Breast epithelium (tissue), 3 donors: ENCODE measurements around the gene ZNF664.

Source experiments
- CTCF ChIP-seq, 3 donors: fragments of 450-650 bp; IDR thresholded peaks; one replicate each; pipeline ENCODE4 v1.5.1; 2016 to 2017; ENCODE audit warnings: antibody characterized with exemption in 3 of 3, mild to moderate bottlenecking in 3 of 3, moderate library complexity in 3 of 3
- POLR2A ChIP-seq: fragments of 450-650 bp; IDR thresholded peaks from one replicate; pipeline ENCODE4 v1.6.1; 2016; ENCODE audit warnings: antibody characterized with exemption, mild to moderate bottlenecking, moderate library complexity

- TF ChIP-seq POLR2A (no peak), CTCF (IDR thresholded peaks at IDR 0.05) (no peak)
Observed at GRCh38 chr12:123940627-123940966, 32.4 kb upstream of the ZNF664 start.
